GM19238 (cell line): Measurements from ENCODE around the gene SRSF3.
"Not testable (repeated sequence)": the region's sequence is repeated elsewhere in the genome, so short reads cannot be mapped to it uniquely, and the experiment has no call there.

ENCODE experiments used
- DNase-seq: peaks from one replicate; pipeline ENCODE4 v3.0.0; 2011; ENCODE audit warnings: low spot score; ENCODE audit not compliant: insufficient read length

SRSF3 gene

GRCh38 chr6:36643977-36644376, 49.8 kb downstream of the SRSF3 start:
- DNase-seq, result no peak

GRCh38 chr6:36649086-36649485, 54.9 kb downstream of the SRSF3 start:
- DNase-seq, result no peak

- no peak for DNase-seq
These were observed 55.7 kb downstream of the SRSF3 start for GRCh38 chr6:36649701-36650484.

GRCh38 chr6:36650848-36651478, 56.8 kb downstream of the SRSF3 start:
- peak; percentile 59 for DNase-seq

GRCh38 chr6:36651659-36652379, 57.7 kb downstream of the SRSF3 start:
- DNase-seq, result no peak

GRCh38 chr6:36654469-36654868, 60.3 kb downstream of the SRSF3 start:
- DNase-seq, result not testable (repeated sequence)
